Transverse colon (tissue), 4 donors: ENCODE results near the gene CRTC1. TPM values are rescaled to one million over a fixed set of nuclear protein-coding genes. Genes with fewer than 3 reads are reported as not detected.

Experiments
- DNase-seq: peaks from one replicate; pipeline ENCODE4 v3.0.0-alpha.2; 2019
- H3K27ac ChIP-seq, 4 donors: fragments of 200-600 bp; sonication (generic); 2 replicates each; pipeline ENCODE4 v1.5.1; 2016 to 2018; ENCODE audit warnings: inconsistent platforms in 4 of 4
- H3K27me3 ChIP-seq: fragments of 200-600 bp; sonication (generic); 2 replicates; pipeline ENCODE4 v1.5.1; 2017; ENCODE audit warnings: inconsistent platforms
- H3K36me3 ChIP-seq, 4 donors: fragments of 200-600 bp; sonication (generic); 2 replicates each; pipeline ENCODE4 v1.5.1; 2017 to 2019; ENCODE audit warnings: inconsistent platforms in 4 of 4
- H3K4me1 ChIP-seq, 4 donors: fragments of 200-600 bp; sonication (generic); 2 replicates each; pipeline ENCODE4 v1.5.1; 2017 to 2020; ENCODE audit warnings: inconsistent platforms in 4 of 4
- H3K4me3 ChIP-seq, 4 donors: fragments of 200-600 bp; sonication (generic); 1 replicate in 1 of 4; 2 replicates in 3 of 4; pipeline versions ENCODE4 v1.5.1 to v1.6.1; 2017 to 2019; ENCODE audit warnings: inconsistent platforms in 4 of 4
- H3K9me3 ChIP-seq, 2 donors: fragments of 200-600 bp; sonication (generic); 2 replicates each; pipeline ENCODE4 v1.5.1; 2017 to 2019; ENCODE audit warnings: inconsistent platforms in 2 of 2
- EP300 ChIP-seq: sonication (generic); formaldehyde crosslinking; IDR thresholded peaks from one replicate; pipeline ENCODE4 v1.6.1; 2017; ENCODE audit warnings: antibody characterized with exemption, low read depth
- POLR2A ChIP-seq: fragments of 450-650 bp; IDR thresholded peaks from one replicate; pipeline ENCODE4 v1.6.1; 2016; ENCODE audit warnings: antibody characterized with exemption, mild to moderate bottlenecking, moderate library complexity
- POLR2AphosphoS5 ChIP-seq, 3 donors: sonication (generic); formaldehyde crosslinking; IDR thresholded peaks; one replicate each; pipeline ENCODE4 v1.6.1; 2016; ENCODE audit warnings: antibody characterized with exemption in 3 of 3
- WGBS, 2 donors: methylation state at CpG; one replicate each; pipeline ENCODE4 v1.1.5; 2018; ENCODE audit warnings: low coverage in 1 of 2; 5-methylcytosine and 5-hydroxymethylcytosine counted together
- in situ Hi-C, 4 donors: fragments of 200-750 bp; cut with MboI; loops; one replicate each; pipeline versions ENCODE4 v1.15.0 to v1.15.1; 2017; ENCODE audit warnings: low sequenced_read_pairs in 3 of 4, low pct_ligation_motif_present in 1 of 4, low pct_unique_long_range_greater_than_20kb in 1 of 4
- intact Hi-C: fragments of 100-400 bp; cut with DNase I; formaldehyde crosslinking; loops from one replicate; pipeline ENCODE4 v1.15.1; 2023; ENCODE audit warnings: low total_unique reads
- total RNA-seq, 4 donors: library from RNA; depleted of rRNA; stranded (reverse); fragments of >200 nt; gene quantifications; one replicate each; pipeline ENCODE4 v1.1.0, GENCODE V29; 2016
- TF ChIP-seq, protein P1 (sequence below), 5 experiments: fragments of 200-600 bp in 3 of 5; fragments of 450-650 bp in 2 of 5; sonication (generic) in 3 of 5; IDR thresholded peaks; 1 replicate in 2 of 5; 2 replicates in 3 of 5; pipeline ENCODE4 v1.5.1; 2016 to 2017; ENCODE audit warnings: antibody characterized with exemption in 5 of 5, inconsistent platforms in 3 of 5, mild to moderate bottlenecking in 2 of 5, moderate library complexity in 1 of 5

CRTC1 gene
- total RNA-seq, 4 donors from 2014 or later = 6.2 to 17.6 (median 7.7) TPM

DNA sequence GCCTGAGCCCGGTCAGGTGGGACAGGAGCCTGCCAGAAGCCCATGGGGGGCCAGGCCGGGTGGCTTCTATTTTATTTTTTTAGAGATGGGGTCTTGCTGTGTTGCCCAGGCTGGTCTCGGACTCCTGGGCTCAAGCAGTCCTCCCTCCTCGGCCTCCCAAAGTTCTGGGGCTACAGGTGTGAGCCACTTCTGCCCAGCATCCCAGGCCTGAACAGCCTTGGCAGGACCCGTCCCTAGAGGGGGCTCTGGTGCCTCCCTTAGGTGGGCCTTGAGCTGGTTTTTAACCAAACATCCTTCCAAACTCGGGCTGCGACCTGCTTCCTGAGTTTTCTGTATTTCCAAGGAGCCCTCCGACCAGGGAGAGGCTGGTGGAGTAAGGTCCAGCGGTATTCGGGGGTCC, 97.2 kb downstream of the CRTC1 start:
- intact Hi-C loops = no loop called here

DNA sequence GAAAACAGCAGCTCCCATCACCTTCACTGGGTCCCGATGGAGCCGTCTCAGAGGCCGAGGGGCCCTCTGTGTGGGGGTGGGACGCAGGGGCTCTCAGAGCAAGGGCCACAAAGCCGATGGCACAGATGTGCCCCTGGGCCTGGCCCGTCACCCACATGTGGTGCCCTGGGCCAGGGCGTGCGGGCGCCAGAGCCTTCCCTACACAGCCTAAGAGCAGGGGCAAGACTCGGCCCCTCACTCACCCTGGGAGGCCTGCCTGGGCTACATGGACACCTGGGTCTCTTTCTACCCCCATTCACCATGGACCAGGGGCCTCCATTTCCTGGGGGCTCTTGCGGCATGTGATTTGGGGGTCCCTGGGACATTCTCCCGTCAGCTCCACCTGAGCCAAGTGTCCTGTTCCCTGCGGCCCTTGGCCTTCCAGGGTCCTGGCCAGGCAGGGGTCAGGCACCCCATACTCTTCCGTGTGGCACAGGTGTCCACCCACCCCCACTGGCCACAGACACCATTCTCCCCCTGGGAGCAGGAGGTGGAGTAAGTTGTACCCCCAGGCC, 97.6 kb downstream of the CRTC1 start:
- H3K27me3 ChIP-seq = peaks cover 15% of the 10 kb centered on the region
- no peaks in the 10 kb centered on the region for H3K9me3 ChIP-seq
- H3K4me1 ChIP-seq = peaks cover 3 to 13% (median 12%) of the 10 kb centered on the region in 4 donors
- TF ChIP-seq EP300 (no peak), POLR2A (no peak)
- TF ChIP-seq, protein P1, sequence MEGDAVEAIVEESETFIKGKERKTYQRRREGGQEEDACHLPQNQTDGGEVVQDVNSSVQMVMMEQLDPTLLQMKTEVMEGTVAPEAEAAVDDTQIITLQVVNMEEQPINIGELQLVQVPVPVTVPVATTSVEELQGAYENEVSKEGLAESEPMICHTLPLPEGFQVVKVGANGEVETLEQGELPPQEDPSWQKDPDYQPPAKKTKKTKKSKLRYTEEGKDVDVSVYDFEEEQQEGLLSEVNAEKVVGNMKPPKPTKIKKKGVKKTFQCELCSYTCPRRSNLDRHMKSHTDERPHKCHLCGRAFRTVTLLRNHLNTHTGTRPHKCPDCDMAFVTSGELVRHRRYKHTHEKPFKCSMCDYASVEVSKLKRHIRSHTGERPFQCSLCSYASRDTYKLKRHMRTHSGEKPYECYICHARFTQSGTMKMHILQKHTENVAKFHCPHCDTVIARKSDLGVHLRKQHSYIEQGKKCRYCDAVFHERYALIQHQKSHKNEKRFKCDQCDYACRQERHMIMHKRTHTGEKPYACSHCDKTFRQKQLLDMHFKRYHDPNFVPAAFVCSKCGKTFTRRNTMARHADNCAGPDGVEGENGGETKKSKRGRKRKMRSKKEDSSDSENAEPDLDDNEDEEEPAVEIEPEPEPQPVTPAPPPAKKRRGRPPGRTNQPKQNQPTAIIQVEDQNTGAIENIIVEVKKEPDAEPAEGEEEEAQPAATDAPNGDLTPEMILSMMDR (IDR thresholded peaks at IDR 0.05) = no peak
- no peaks in the 10 kb centered on the region for H3K36me3 ChIP-seq
- in situ Hi-C loops (no loop called here), intact Hi-C loops (no loop called here)
- no peak overlapping the region for H3K4me3 ChIP-seq
- no peak for DNase-seq
- WGBS, 2 donors = 89% methylated on average over 14 of the region's 14 CpGs; no CpG with 5 or more reads in 1 of the 2 donors
- H3K27ac ChIP-seq = no peak overlapping the region

More for the DNA sequence above, 97.2 kb downstream of the CRTC1 start:
- 81% methylated on average over 10 of the region's 10 CpGs; no CpG with 5 or more reads in 1 of the 2 donors for WGBS, 2 donors
- DNase-seq = no peak
- Histone ChIP-seq H3K9me3 (no peaks in the 10 kb centered on the region), H3K4me1 (peaks cover 3 to 9% (median 8%) of the 10 kb centered on the region in 4 donors), H3K27me3 (peaks cover 10% of the 10 kb centered on the region), H3K4me3 (no peak overlapping the region), H3K36me3 (no peaks in the 10 kb centered on the region), H3K27ac (no peak overlapping the region)
- in situ Hi-C loops = no loop called here
- TF ChIP-seq POLR2A (no peak), POLR2AphosphoS5 (IDR thresholded peaks at IDR 0.05) (no peak), EP300 (no peak)
- TF ChIP-seq, protein P1 (IDR thresholded peaks at IDR 0.05) = no peak

DNA sequence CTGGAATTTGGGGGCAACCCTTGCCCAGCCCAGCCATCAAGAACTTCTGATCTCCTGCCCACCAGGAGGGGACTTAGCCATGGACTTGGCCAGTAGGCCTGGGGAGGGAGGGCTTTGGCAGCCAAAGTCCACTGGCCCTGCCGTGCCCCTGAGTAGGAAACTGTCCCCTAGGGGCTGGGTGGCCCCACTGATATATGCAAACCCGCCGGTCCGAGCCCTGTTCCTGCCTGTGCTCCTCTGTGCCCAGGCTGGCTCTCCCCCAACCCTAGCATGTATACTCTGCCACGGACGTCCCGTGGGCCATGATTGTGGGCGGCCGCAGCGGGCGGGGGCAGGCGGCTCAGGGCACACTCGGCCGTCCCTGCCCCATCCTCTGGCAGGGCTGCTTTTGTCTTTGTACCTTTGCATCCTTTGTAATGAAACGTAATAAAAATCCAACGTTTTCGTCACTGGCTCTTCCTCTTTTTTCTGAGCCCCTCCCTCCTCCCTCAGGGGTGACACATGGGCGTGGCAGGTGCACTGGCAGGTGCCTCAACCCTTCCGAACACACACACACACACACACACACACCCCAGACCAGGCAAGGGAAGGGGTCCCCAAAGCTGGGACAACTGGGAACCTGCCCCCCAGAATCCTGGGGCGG, 98.5 kb downstream of the CRTC1 start:
- DNase-seq = no peak
- 29 to 49% methylated on average over 6 to 20 of the region's 20 CpGs for WGBS, 2 donors
- no peaks in the 10 kb centered on the region for H3K9me3 ChIP-seq
- TF ChIP-seq EP300 (no peak), POLR2A (no peak), POLR2AphosphoS5 (IDR thresholded peaks at IDR 0.05) (no peak)
- TF ChIP-seq, protein P1 (IDR thresholded peaks at IDR 0.05) = no peak
- no peak overlapping the region for H3K4me3 ChIP-seq
- peaks cover 3 to 13% (median 12%) of the 10 kb centered on the region in 4 donors for H3K4me1 ChIP-seq
- intact Hi-C loops (no loop called here), in situ Hi-C loops (no loop called here)
- no peaks in the 10 kb centered on the region for H3K36me3 ChIP-seq
- H3K27ac ChIP-seq = no peak overlapping the region
- H3K27me3 ChIP-seq = peaks cover 24% of the 10 kb centered on the region

DNA sequence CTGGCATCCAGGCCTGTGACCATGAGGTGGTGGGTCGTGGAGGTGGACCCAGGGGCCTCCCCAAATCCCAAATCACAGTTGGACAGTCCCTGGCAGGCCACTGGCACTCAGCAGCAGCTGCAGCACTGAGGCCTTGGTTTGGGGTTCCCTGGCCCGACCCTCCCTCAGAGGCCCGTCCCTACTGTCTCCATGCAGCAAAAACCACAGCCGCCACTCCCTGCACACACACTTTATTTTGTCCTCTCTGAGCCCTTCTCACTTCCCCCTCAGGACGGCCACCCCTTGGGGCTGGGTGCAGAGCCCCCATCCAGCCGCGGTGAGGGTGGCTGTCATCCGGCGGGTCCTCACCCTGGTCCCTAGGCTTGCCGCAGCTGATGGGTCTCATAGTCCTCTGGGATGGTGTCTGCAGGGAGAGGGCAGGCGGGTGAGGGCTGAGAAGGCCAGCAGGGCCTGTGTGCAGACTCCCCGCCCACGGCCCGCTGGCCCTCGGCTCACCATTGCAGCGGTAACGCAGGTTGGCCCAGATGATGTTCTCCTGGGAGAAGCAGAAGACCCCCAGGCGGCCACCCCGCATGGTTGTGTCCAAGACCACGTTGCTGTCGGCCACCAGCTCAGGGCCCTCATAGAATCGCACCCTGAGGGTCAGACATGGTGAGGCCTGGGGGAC, 99.2 kb downstream of the CRTC1 start:
- Histone ChIP-seq H3K4me1 (peaks cover 3 to 13% (median 12%) of the 10 kb centered on the region in 4 donors), H3K36me3 (no peaks in the 10 kb centered on the region), H3K4me3 (no peak overlapping the region), H3K27ac (no peak overlapping the region), H3K9me3 (no peaks in the 10 kb centered on the region), H3K27me3 (peaks cover 31% of the 10 kb centered on the region)
- in situ Hi-C loops (no loop called here), intact Hi-C loops (no loop called here)
- no peak for DNase-seq
- 69% methylated on average over 11 of the region's 22 CpGs; no CpG with 5 or more reads in 1 of the 2 donors for WGBS, 2 donors
- TF ChIP-seq POLR2A = no peak
- no peak for TF ChIP-seq POLR2AphosphoS5 (IDR thresholded peaks at IDR 0.05)
- TF ChIP-seq, protein P1 (IDR thresholded peaks at IDR 0.05) = no peak
- no peak for TF ChIP-seq EP300
